ENCODE measurements around the gene FERMT3.
"Not testable (repeated sequence)": the region's sequence is repeated elsewhere in the genome, so short reads cannot be mapped to it uniquely, and the experiment has no call there.

Gene FERMT3

GRCh38 chr11:64206457-64207255 is at the start of gene FERMT3:
TSS of gene FERMT3 (plus strand) at chr11:64206721. CDS start at chr11:64207365, 644 bp downstream.
- TF ChIP-seq CTCF (IDR thresholded peaks at IDR 0.05) (no peak), ZFX (IDR thresholded peaks at IDR 0.05; ENCODE audit: borderline replicate concordance) (no peak)
- peak within 1 kb of the TSS; percentile 40 for H3K27ac ChIP-seq

GRCh38 chr11:64157631-64158394 is 48.7 kb upstream of the FERMT3 start:
- no peak overlapping the region for H3K27ac ChIP-seq
- TF ChIP-seq ZFX (IDR thresholded peaks at IDR 0.05; ENCODE audit: borderline replicate concordance): no peak
- TF ChIP-seq CTCF (IDR thresholded peaks at IDR 0.05): no peak

GRCh38 chr11:64161037-64161436 is 45.5 kb upstream of the FERMT3 start:
- H3K27ac ChIP-seq: no peak overlapping the region
- TF ChIP-seq ZFX (IDR thresholded peaks at IDR 0.05; ENCODE audit: borderline replicate concordance) (no peak), CTCF (IDR thresholded peaks at IDR 0.05) (no peak)

- not testable (repeated sequence) for H3K27ac ChIP-seq
Observed at GRCh38 chr11:64162769-64163168, 43.8 kb upstream of the FERMT3 start.

GRCh38 chr11:64163951-64164350 is 42.6 kb upstream of the FERMT3 start:
- no peak overlapping the region for H3K27ac ChIP-seq
- TF ChIP-seq ZFX (IDR thresholded peaks at IDR 0.05; ENCODE audit: borderline replicate concordance) (no peak), CTCF (IDR thresholded peaks at IDR 0.05) (no peak)

GRCh38 chr11:64164392-64165312 is 41.9 kb upstream of the FERMT3 start:
- peak overlapping the region; percentile 97 for H3K27ac ChIP-seq
- TF ChIP-seq ZFX (IDR thresholded peaks at IDR 0.05; ENCODE audit: borderline replicate concordance) (no peak), CTCF (IDR thresholded peaks at IDR 0.05) (no peak)

- no peak for TF ChIP-seq ZFX (IDR thresholded peaks at IDR 0.05; ENCODE audit: borderline replicate concordance)
- TF ChIP-seq CTCF (IDR thresholded peaks at IDR 0.05): peak; percentile 31
- peak overlapping the region; percentile 97 for H3K27ac ChIP-seq
Observed at GRCh38 chr11:64165481-64165841, 41.1 kb upstream of the FERMT3 start.
